ENCODE data around the gene LRRC3B.
"Not testable (repeated sequence)": the region's sequence is repeated elsewhere in the genome, so short reads cannot be mapped to it uniquely, and the experiment has no call there.

The LRRC3B gene, protein sequence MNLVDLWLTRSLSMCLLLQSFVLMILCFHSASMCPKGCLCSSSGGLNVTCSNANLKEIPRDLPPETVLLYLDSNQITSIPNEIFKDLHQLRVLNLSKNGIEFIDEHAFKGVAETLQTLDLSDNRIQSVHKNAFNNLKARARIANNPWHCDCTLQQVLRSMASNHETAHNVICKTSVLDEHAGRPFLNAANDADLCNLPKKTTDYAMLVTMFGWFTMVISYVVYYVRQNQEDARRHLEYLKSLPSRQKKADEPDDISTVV

GRCh38 chr3:26622621-26623418 is at the start of gene LRRC3B:
LRRC3B (plus strand) TSS chr3:26622772; CDS start chr3:26709673, 86,901 bp downstream.
- Histone ChIP-seq H3K27ac (ENCODE audit: low read depth, low read length) (no peak within 1 kb of the TSS), H3K9ac (ENCODE audit: low read depth, low read length) (0 out of 2 replicates have a peak within 1 kb of the TSS, but pooled peaks have one; percentile 20), H3K27me3 (ENCODE audit: control insufficient read depth, insufficient read depth, low read length) (peaks cover 77% of the 10 kb centered on the region), H3K9me3 (ENCODE audit: control insufficient read depth, insufficient read depth, low read length) (no peaks in the 10 kb centered on the region), H3K36me3 (ENCODE audit: control insufficient read depth, insufficient read depth, low read length) (no peaks in the 10 kb centered on the region), H3K4me3 (ENCODE audit: low read depth, low read length) (peak within 1 kb of the TSS; percentile 71), H3K4me1 (ENCODE audit: control insufficient read depth, insufficient read depth, low read length) (peaks cover 22% of the 10 kb centered on the region)

GRCh38 chr3:26574766-26575165 is 47.8 kb upstream of the LRRC3B start:
- Histone ChIP-seq H3K4me1 (ENCODE audit: control insufficient read depth, insufficient read depth, low read length) (no peaks in the 10 kb centered on the region), H3K4me3 (ENCODE audit: low read depth, low read length) (no peak overlapping the region), H3K9ac (ENCODE audit: low read depth, low read length) (no peak overlapping the region), H3K9me3 (ENCODE audit: control insufficient read depth, insufficient read depth, low read length) (no peaks in the 10 kb centered on the region), H3K27me3 (ENCODE audit: control insufficient read depth, insufficient read depth, low read length) (no peaks in the 10 kb centered on the region), H3K27ac (ENCODE audit: low read depth, low read length) (no peak overlapping the region), H3K36me3 (ENCODE audit: control insufficient read depth, insufficient read depth, low read length) (no peaks in the 10 kb centered on the region)

DNA sequence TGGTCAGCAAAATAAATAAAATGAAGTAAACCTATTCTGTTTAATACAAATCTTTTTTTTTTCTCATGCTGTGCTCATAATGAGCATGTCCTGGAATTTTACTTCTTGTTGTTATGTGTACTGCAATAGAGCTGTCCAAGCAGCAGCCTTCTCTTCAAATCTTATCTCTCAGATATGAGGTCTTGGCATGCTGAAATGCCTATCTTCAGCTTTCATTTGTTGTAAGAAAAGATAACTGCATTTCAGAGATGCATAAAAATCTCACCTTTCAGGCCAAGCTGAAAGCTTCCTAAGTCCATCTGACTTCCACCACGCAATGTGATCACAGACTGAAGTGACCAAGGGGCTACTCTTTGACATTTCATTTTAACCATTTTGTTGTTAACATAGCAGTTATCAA is 43.5 kb upstream of the LRRC3B start:
- no peak overlapping the region for H3K4me3 ChIP-seq (ENCODE audit: low read depth, low read length)
- H3K4me1 ChIP-seq (ENCODE audit: control insufficient read depth, insufficient read depth, low read length), result peaks cover 3% of the 10 kb centered on the region; the same call in 1 of the 2 replicates
- no peaks in the 10 kb centered on the region for H3K36me3 ChIP-seq (ENCODE audit: control insufficient read depth, insufficient read depth, low read length)
- no peaks in the 10 kb centered on the region for H3K27me3 ChIP-seq (ENCODE audit: control insufficient read depth, insufficient read depth, low read length)
- H3K9me3 ChIP-seq (ENCODE audit: control insufficient read depth, insufficient read depth, low read length), result no peaks in the 10 kb centered on the region
- H3K9ac ChIP-seq (ENCODE audit: low read depth, low read length), result no peak overlapping the region
- no peak overlapping the region for H3K27ac ChIP-seq (ENCODE audit: low read depth, low read length)

GRCh38 chr3:26587571-26587970 is 35.0 kb upstream of the LRRC3B start:
- peaks cover 3% of the 10 kb centered on the region; the same call in 1 of the 2 replicates for H3K4me1 ChIP-seq (ENCODE audit: control insufficient read depth, insufficient read depth, low read length)
- no peaks in the 10 kb centered on the region for H3K27me3 ChIP-seq (ENCODE audit: control insufficient read depth, insufficient read depth, low read length)
- no peaks in the 10 kb centered on the region for H3K36me3 ChIP-seq (ENCODE audit: control insufficient read depth, insufficient read depth, low read length)
- H3K27ac ChIP-seq (ENCODE audit: low read depth, low read length), result no peak overlapping the region
- H3K9me3 ChIP-seq (ENCODE audit: control insufficient read depth, insufficient read depth, low read length), result no peaks in the 10 kb centered on the region
- no peak overlapping the region for H3K4me3 ChIP-seq (ENCODE audit: low read depth, low read length)
- H3K9ac ChIP-seq (ENCODE audit: low read depth, low read length), result no peak overlapping the region

- no peak overlapping the region for H3K9ac ChIP-seq (ENCODE audit: low read depth, low read length)
- no peak overlapping the region for H3K4me3 ChIP-seq (ENCODE audit: low read depth, low read length)
- peaks cover under 1% of the 10 kb centered on the region; the same call in 1 of the 2 replicates for H3K4me1 ChIP-seq (ENCODE audit: control insufficient read depth, insufficient read depth, low read length)
- H3K27ac ChIP-seq (ENCODE audit: low read depth, low read length), result no peak overlapping the region
- H3K36me3 ChIP-seq (ENCODE audit: control insufficient read depth, insufficient read depth, low read length), result no peaks in the 10 kb centered on the region
- H3K27me3 ChIP-seq (ENCODE audit: control insufficient read depth, insufficient read depth, low read length), result no peaks in the 10 kb centered on the region
- no peaks in the 10 kb centered on the region for H3K9me3 ChIP-seq (ENCODE audit: control insufficient read depth, insufficient read depth, low read length)
Observed at GRCh38 chr3:26588931-26589330, 33.6 kb upstream of the LRRC3B start.

DNA sequence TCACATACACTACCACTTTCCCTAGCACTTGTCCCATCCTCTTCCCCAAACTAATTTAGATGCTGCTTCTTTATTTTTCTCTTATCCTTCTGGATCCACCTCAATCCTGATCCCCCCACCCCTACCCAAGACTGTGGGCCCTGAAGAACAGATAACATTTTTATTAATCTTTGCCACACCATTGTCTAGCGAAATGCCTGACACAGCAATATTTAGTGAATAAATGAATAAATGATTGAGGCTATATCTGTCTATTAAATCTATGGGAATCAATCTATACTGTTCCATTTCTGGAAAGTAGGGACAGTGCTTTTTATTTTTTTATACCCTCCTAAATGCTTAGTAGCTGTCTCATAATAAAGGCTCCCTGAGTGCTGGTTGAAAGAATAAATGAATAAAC is 32.9 kb upstream of the LRRC3B start:
- Histone ChIP-seq H3K36me3 (ENCODE audit: control insufficient read depth, insufficient read depth, low read length) (no peaks in the 10 kb centered on the region), H3K27me3 (ENCODE audit: control insufficient read depth, insufficient read depth, low read length) (no peaks in the 10 kb centered on the region), H3K4me1 (ENCODE audit: control insufficient read depth, insufficient read depth, low read length) (no peaks in the 10 kb centered on the region), H3K9me3 (ENCODE audit: control insufficient read depth, insufficient read depth, low read length) (no peaks in the 10 kb centered on the region), H3K27ac (ENCODE audit: low read depth, low read length) (no peak overlapping the region), H3K4me3 (ENCODE audit: low read depth, low read length) (no peak overlapping the region), H3K9ac (ENCODE audit: low read depth, low read length) (no peak overlapping the region)

- no peaks in the 10 kb centered on the region for H3K27me3 ChIP-seq (ENCODE audit: control insufficient read depth, insufficient read depth, low read length)
- H3K9me3 ChIP-seq (ENCODE audit: control insufficient read depth, insufficient read depth, low read length), result no peaks in the 10 kb centered on the region
- no peak overlapping the region for H3K4me3 ChIP-seq (ENCODE audit: low read depth, low read length)
- H3K4me1 ChIP-seq (ENCODE audit: control insufficient read depth, insufficient read depth, low read length), result no peaks in the 10 kb centered on the region
- no peak overlapping the region for H3K27ac ChIP-seq (ENCODE audit: low read depth, low read length)
- H3K36me3 ChIP-seq (ENCODE audit: control insufficient read depth, insufficient read depth, low read length), result no peaks in the 10 kb centered on the region
- no peak overlapping the region for H3K9ac ChIP-seq (ENCODE audit: low read depth, low read length)
Observed at GRCh38 chr3:26590919-26591484, 31.6 kb upstream of the LRRC3B start.

DNA sequence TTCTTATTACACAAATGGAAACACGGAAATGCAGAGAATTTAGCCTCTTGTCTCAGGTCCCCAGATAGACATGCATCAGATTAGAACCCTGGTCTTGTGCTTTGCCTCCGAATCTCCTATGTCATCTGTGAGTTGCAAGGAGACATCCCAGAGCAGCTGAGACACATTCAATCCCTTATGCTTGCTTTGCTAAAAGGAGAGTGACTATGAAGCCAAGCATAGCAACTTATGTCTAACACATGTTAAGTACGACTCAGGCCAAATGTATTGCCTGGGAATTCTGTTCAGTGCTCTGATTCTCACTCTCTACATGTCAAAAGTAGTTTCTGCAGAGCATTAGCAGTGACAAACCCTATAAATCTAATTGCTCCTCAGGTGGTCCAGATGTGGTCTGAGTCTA is 30.6 kb upstream of the LRRC3B start:
- Histone ChIP-seq H3K4me1 (ENCODE audit: control insufficient read depth, insufficient read depth, low read length) (no peaks in the 10 kb centered on the region), H3K27me3 (ENCODE audit: control insufficient read depth, insufficient read depth, low read length) (no peaks in the 10 kb centered on the region), H3K36me3 (ENCODE audit: control insufficient read depth, insufficient read depth, low read length) (no peaks in the 10 kb centered on the region), H3K9ac (ENCODE audit: low read depth, low read length) (no peak overlapping the region), H3K9me3 (ENCODE audit: control insufficient read depth, insufficient read depth, low read length) (no peaks in the 10 kb centered on the region), H3K4me3 (ENCODE audit: low read depth, low read length) (no peak overlapping the region), H3K27ac (ENCODE audit: low read depth, low read length) (no peak overlapping the region)

DNA sequence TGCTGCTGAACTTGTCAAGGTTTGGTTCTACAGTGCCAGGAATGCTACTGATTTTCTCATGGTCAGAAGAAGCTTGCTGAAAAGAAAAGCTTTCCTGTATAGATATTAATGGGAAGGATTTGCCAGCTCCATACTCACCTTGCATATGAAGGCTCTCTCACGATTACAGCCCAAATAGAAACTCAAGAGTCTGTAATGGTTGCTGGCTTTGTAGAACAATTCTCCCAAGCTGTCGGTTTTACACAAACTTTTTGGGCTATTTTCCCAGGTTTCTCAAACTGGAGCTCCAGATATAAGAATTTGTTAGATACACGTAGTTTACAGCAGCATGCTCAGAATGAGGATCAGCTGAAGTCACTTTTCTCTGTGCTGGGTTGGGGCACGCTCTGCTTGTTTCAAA is 30.1 kb upstream of the LRRC3B start:
- H3K36me3 ChIP-seq (ENCODE audit: control insufficient read depth, insufficient read depth, low read length), result no peaks in the 10 kb centered on the region
- no peaks in the 10 kb centered on the region for H3K4me1 ChIP-seq (ENCODE audit: control insufficient read depth, insufficient read depth, low read length)
- H3K4me3 ChIP-seq (ENCODE audit: low read depth, low read length), result no peak overlapping the region
- H3K9me3 ChIP-seq (ENCODE audit: control insufficient read depth, insufficient read depth, low read length), result no peaks in the 10 kb centered on the region
- no peak overlapping the region for H3K27ac ChIP-seq (ENCODE audit: low read depth, low read length)
- no peaks in the 10 kb centered on the region for H3K27me3 ChIP-seq (ENCODE audit: control insufficient read depth, insufficient read depth, low read length)
- H3K9ac ChIP-seq (ENCODE audit: low read depth, low read length), result no peak overlapping the region

DNA sequence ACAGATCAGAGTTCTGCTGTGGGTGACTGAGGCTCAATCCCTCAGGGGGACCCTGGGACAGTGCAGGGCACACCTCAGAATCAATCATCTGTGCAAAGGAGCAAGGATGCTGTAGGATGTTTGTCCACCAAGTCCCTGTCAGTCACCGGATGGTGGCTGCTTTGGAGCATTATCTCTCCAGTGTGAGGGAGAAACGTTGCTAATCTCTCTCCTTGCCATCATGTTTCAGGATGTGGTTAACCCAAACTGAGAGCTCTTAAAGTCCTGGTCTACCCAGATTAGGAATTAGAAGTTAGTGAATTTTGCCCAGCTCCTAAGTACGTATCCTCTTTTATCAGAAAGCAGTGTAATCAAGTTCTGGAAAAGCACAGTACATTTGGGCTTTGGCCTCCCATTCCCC is 26.2 kb upstream of the LRRC3B start:
- Histone ChIP-seq H3K27ac (ENCODE audit: low read depth, low read length) (no peak overlapping the region), H3K27me3 (ENCODE audit: control insufficient read depth, insufficient read depth, low read length) (no peaks in the 10 kb centered on the region), H3K4me3 (ENCODE audit: low read depth, low read length) (no peak overlapping the region), H3K36me3 (ENCODE audit: control insufficient read depth, insufficient read depth, low read length) (no peaks in the 10 kb centered on the region), H3K4me1 (ENCODE audit: control insufficient read depth, insufficient read depth, low read length) (no peaks in the 10 kb centered on the region), H3K9ac (ENCODE audit: low read depth, low read length) (no peak overlapping the region), H3K9me3 (ENCODE audit: control insufficient read depth, insufficient read depth, low read length) (0 out of 2 replicates have a peak, but pooled peaks cover 5% of the 10 kb centered on the region)

GRCh38 chr3:26603311-26603710 is 19.3 kb upstream of the LRRC3B start:
- H3K36me3 ChIP-seq (ENCODE audit: control insufficient read depth, insufficient read depth, low read length); H3K27me3 ChIP-seq (ENCODE audit: control insufficient read depth, insufficient read depth, low read length); H3K27ac ChIP-seq (ENCODE audit: low read depth, low read length); H3K4me3 ChIP-seq (ENCODE audit: low read depth, low read length); H3K4me1 ChIP-seq (ENCODE audit: control insufficient read depth, insufficient read depth, low read length); H3K9ac ChIP-seq (ENCODE audit: low read depth, low read length): not testable (repeated sequence)
- H3K9me3 ChIP-seq (ENCODE audit: control insufficient read depth, insufficient read depth, low read length), result peaks cover 24% of the 10 kb centered on the region

All from HUES48 (cell line).